LoVo (cell line): ENCODE measurements around the gene RRBP1.

ENCODE experiments used
- DNase-seq: peaks from one replicate; pipeline ENCODE4 v3.0.0-alpha.2; 2016; ENCODE audit warnings: low spot score

RRBP1 gene

GRCh38 chr20:17680836-17681725 lies 961 bp downstream of the RRBP1 start:
- peak; percentile 79 for DNase-seq

GRCh38 chr20:17679941-17680835 lies 1.9 kb downstream of the RRBP1 start:
- DNase-seq: peak; percentile 61

- no peak for DNase-seq
These were observed 3.2 kb downstream of the RRBP1 start for GRCh38 chr20:17678886-17679285.

GRCh38 chr20:17678295-17678694 lies 3.7 kb downstream of the RRBP1 start:
- no peak for DNase-seq

GRCh38 chr20:17676942-17677341 lies 5.1 kb downstream of the RRBP1 start:
- DNase-seq: no peak

GRCh38 chr20:17676378-17676759 lies 5.7 kb downstream of the RRBP1 start:
- DNase-seq: no peak

- no peak for DNase-seq
These were observed 6.3 kb downstream of the RRBP1 start for GRCh38 chr20:17675519-17676377.

GRCh38 chr20:17674722-17675518 lies 7.1 kb downstream of the RRBP1 start:
- DNase-seq: no peak

- no peak for DNase-seq
These were observed 9.0 kb downstream of the RRBP1 start for GRCh38 chr20:17673084-17673483.

- DNase-seq: no peak
These were observed 10.5 kb downstream of the RRBP1 start for GRCh38 chr20:17671565-17671964.

- DNase-seq: no peak
These were observed 11.0 kb downstream of the RRBP1 start for GRCh38 chr20:17671011-17671410.

GRCh38 chr20:17669306-17669931 lies 12.6 kb downstream of the RRBP1 start:
- no peak for DNase-seq

- DNase-seq: no peak
These were observed 13.6 kb downstream of the RRBP1 start for GRCh38 chr20:17668432-17668831.

- DNase-seq: no peak
These were observed 14.6 kb downstream of the RRBP1 start for GRCh38 chr20:17667445-17667844.

GRCh38 chr20:17666481-17666880 lies 15.6 kb downstream of the RRBP1 start:
- DNase-seq: no peak

GRCh38 chr20:17665756-17666155 lies 16.3 kb downstream of the RRBP1 start:
- no peak for DNase-seq

GRCh38 chr20:17664025-17664633 lies 17.9 kb downstream of the RRBP1 start:
- no peak for DNase-seq

GRCh38 chr20:17663486-17663885 lies 18.6 kb downstream of the RRBP1 start:
- no peak for DNase-seq

GRCh38 chr20:17663040-17663399 lies 19.0 kb downstream of the RRBP1 start:
- DNase-seq: no peak

- DNase-seq: no peak
These were observed 19.6 kb downstream of the RRBP1 start for GRCh38 chr20:17662333-17663039.
